ENCODE data around the gene CNR1. TPM values are rescaled to one million over a fixed set of nuclear protein-coding genes. Genes with fewer than 3 reads are reported as not detected.

The CNR1 gene
- total RNA-seq, 4 donors from 2014 or later, result 23.4 to 57.7 (median 35.0) TPM

DNA sequence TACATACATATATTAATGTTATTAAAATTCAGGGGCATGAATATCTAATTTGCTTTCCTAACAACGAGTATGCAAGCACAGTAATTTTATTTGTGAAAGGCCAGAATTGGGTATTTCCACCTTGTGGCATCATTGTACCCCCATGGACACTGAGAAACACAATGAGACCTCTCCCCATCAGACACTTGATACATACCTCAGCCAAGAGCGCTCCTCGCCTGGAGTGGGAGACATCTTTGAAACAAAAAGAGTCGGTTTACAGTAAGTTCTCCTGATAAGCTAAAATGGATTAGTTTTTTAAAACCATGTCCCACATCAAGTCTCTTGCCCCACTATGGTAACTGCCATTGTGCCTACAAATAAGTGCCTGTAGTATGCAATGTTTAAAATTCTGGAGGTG lies 2.1 kb downstream of the CNR1 start:
- TF ChIP-seq, protein P1, sequence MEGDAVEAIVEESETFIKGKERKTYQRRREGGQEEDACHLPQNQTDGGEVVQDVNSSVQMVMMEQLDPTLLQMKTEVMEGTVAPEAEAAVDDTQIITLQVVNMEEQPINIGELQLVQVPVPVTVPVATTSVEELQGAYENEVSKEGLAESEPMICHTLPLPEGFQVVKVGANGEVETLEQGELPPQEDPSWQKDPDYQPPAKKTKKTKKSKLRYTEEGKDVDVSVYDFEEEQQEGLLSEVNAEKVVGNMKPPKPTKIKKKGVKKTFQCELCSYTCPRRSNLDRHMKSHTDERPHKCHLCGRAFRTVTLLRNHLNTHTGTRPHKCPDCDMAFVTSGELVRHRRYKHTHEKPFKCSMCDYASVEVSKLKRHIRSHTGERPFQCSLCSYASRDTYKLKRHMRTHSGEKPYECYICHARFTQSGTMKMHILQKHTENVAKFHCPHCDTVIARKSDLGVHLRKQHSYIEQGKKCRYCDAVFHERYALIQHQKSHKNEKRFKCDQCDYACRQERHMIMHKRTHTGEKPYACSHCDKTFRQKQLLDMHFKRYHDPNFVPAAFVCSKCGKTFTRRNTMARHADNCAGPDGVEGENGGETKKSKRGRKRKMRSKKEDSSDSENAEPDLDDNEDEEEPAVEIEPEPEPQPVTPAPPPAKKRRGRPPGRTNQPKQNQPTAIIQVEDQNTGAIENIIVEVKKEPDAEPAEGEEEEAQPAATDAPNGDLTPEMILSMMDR (IDR thresholded peaks at IDR 0.05; ENCODE audit: low read depth), result no peak

DNA sequence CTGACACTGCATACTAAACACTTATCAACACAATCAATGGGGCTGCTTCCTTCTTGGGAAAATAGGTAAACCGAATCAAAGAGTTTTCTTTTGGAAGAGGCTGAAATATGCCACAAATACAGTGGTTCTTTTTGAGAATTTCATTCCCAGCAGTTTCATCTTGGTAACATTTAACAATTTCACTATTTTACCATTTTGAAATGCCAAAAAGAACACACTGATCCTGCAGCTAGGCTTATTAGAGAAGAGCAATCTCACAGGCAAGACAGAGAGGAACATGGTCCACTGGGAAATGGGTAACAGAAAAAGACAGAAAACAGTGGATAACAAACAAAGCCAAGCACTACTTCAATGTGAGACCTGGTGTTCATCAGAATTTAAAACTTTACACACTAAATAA lies 2.5 kb downstream of the CNR1 start:
- TF ChIP-seq, protein P1 (IDR thresholded peaks at IDR 0.05; ENCODE audit: low read depth), result no peak

DNA sequence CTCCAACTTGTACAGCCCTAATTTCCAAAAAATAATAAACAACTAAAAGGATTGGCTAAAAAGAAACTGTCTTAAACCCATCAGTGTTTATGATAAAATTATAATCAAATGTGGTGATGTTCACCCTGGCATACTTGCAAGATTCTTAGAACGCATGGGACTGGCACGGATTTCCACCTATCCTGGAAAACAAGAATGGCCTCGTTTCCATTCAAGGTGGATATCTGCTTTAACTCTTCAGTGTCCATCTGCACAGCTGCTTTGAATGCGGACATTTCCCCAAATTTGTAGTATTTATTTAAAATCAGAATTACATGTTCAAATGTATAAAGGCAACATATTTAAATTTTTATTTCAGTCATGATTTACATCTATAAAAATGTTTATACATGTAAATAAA lies 4.2 kb downstream of the CNR1 start:
- TF ChIP-seq, protein P1 (IDR thresholded peaks at IDR 0.05; ENCODE audit: low read depth), result no peak

DNA sequence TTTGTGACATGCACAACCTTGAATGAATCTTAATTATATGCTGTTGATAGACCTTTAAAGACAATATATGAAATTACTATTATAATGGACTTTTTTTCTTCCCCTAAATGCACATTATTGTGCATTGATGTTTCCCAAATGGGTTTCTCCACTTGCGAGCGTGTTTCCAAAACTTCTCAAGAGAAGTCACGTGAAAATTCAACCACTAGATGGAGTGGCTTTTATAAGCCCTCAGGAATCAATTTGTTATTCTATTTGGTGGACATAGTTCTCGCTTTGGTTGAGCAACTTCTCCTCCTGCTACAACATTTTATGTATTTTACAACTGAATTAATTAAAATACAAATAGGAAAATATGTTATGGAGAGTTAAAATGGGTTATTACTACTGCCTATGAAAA lies 9.0 kb downstream of the CNR1 start:
- TF ChIP-seq, protein P1 (IDR thresholded peaks at IDR 0.05; ENCODE audit: low read depth), result no peak

DNA sequence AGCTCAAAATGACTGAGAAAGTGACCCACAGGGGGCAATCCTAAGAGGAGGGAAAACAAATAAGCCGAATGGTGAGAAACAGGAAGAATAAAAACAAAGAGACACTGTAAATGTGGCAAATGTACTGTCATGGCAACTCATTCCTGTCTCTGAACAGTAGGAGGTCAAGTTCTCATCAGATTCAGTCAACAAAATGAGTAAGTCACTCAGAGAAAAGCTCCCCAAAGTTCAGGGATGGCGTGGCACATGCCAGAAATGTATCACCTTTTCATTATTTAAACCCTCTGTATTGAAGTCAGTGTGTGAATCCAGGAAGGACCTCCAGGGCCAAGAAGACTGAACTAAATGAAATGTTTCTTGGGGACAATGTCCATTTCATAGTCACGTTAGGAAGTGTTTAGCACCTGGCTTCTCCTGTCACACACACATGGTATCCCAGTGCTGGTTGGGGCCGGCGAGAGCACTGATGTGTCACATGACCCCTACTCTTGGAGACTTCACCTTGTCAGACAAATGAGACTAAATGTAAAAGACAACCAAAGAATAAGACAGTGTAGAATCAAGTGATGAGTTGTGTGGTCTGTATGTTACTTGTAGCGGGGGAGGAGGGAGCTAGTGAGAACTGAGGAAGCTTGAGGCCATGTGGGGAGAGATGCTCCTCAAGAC lies 20.7 kb downstream of the CNR1 start:
- TF ChIP-seq, protein P1 (IDR thresholded peaks at IDR 0.05; ENCODE audit: low read depth), result no peak

DNA sequence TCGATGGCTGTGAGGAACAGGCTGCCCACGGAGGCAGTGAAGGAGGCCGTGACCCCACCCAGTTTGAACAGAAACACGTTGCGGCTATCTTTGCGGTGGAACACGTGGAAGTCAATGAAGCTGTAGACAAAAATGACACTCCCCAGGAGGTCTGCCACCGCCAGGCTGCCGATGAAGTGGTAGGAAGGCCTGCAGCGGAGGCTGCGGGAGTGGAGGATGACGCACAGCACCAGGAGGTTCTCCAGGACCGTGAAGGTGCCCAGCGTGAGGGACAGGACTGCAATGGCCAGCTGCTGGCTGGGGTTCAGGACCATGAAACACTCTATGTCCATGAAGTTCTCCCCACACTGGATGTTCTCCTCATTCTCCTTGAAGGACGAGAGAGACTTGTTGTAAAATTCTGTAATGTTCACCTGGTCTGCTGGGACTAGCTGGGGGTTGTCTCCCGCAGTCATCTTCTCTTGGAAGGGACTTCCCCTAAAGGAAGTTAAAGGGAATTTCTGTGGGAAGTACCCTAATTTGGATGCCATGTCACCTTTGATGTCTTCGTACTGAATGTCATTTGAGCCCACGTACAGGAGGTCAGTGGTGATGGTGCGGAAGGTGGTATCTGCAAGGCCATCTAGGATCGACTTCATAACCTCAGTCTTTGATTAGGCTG lies 21.4 kb downstream of the CNR1 start:
- TF ChIP-seq, protein P1 (IDR thresholded peaks at IDR 0.05; ENCODE audit: low read depth), result no peak

DNA sequence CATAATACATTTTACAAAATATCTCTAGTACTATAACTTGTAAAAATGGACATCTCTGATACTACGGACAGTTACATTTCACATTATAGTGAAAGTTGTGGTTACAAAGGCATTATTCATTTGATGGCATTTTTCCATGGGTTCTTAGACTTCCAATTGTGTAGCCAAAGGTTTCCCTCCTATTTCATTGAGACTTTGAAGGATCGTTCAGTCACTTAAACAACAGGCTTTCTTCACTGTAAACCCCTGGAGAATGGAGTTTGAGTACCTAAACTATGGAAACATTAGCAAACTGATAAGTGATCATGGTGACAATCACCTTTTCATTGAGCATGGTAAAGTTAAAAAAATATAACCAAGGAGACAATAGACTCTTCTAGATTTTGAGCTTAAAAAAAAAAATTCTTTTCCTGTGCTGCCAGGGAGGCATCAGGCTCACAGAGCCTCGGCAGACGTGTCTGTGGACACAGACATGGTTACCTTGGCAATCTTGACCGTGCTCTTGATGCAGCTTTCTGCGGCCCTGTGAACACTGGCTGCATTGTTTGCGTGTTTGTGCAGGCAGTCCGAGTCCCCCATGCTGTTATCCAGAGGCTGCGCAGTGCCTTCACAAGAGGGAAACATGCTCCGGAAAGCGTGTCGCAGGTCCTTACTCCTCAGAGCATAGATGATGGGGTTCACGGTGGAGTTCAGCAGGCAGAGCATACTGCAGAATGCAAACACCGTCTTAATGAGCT lies 22.6 kb downstream of the CNR1 start:
- TF ChIP-seq, protein P1 (IDR thresholded peaks at IDR 0.05; ENCODE audit: low read depth), result no peak
